Neural cell (in vitro differentiated cells): ENCODE measurements around the gene SUFU. TPM values are rescaled to one million over a fixed set of nuclear protein-coding genes. Genes with fewer than 3 reads are reported as not detected.

Experiments used
- H2AFZ ChIP-seq: fragments of 200-600, 300-800 bp; sonication (generic), shearing (Covaris generic); 2 replicates; pipeline ENCODE4 v1.6.0; 2014; ENCODE audit warnings: low read depth, mild to moderate bottlenecking, antibody characterized with exemption, low read length, moderate library complexity
- H3F3A ChIP-seq: fragments of 200-600 bp; shearing (Covaris generic); 2 replicates; pipeline ENCODE4 v1.6.1; 2016; ENCODE audit warnings: mild to moderate bottlenecking, moderate library complexity, mixed read lengths, antibody characterized with exemption, low read length; ENCODE audit not compliant: insufficient read depth, poor library complexity, severe bottlenecking
- H3K27ac ChIP-seq: fragments of 200-600, 300-800 bp; sonication (generic), shearing (Covaris generic); 2 replicates; pipeline ENCODE4 v1.5.1; 2014; ENCODE audit warnings: mild to moderate bottlenecking, low read length, moderate library complexity
- H3K27me3 ChIP-seq: fragments of 300-800, 200-600 bp; sonication (generic), shearing (Covaris generic); 2 replicates; pipeline ENCODE4 v1.6.0; 2014; ENCODE audit warnings: mild to moderate bottlenecking, low read depth, low read length, moderate library complexity; ENCODE audit not compliant: insufficient read depth
- H3K36me3 ChIP-seq: fragments of 300-800, 200-600 bp; sonication (generic), shearing (Covaris generic); 2 replicates; pipeline ENCODE4 v1.5.1; 2014; ENCODE audit warnings: mild to moderate bottlenecking, antibody characterized with exemption, low read length, moderate library complexity; ENCODE audit not compliant: insufficient read depth
- H3K4me2 ChIP-seq: fragments of 300-800, 200-600 bp; sonication (generic), shearing (Covaris generic); 2 replicates; pipeline ENCODE4 v1.6.0; 2014; ENCODE audit warnings: mild to moderate bottlenecking, low read length
- H3K4me3 ChIP-seq: fragments of 300-800, 200-600 bp; sonication (generic), shearing (Covaris generic); 2 replicates; pipeline ENCODE4 v1.5.1; 2014; ENCODE audit warnings: mild to moderate bottlenecking, low read length, moderate library complexity
- H3K79me2 ChIP-seq: fragments of 200-600 bp; shearing (Covaris generic); replicated peaks from 2 replicates; pipeline ENCODE4 v1.6.0; 2014; ENCODE audit warnings: mild to moderate bottlenecking, low read length, moderate library complexity; ENCODE audit not compliant: insufficient read depth
- H3K9ac ChIP-seq: fragments of 300-800, 200-600 bp; sonication (generic), shearing (Covaris generic); 2 replicates; pipeline ENCODE4 v1.6.1; 2016; ENCODE audit warnings: mild to moderate bottlenecking, low read length, mixed read lengths
- H3K9me2 ChIP-seq: fragments of 200-600 bp; shearing (Covaris generic); 2 replicates; pipeline ENCODE4 v1.6.1; 2016; ENCODE audit warnings: mild to moderate bottlenecking, low read length, mixed read lengths; ENCODE audit not compliant: insufficient read depth
- H3K9me3 ChIP-seq: fragments of 200-600, 300-800 bp; sonication (generic), shearing (Covaris generic); 2 replicates; pipeline ENCODE4 v1.6.1; 2016; ENCODE audit warnings: mild to moderate bottlenecking, mixed run types, low read length, moderate library complexity, mixed read lengths
- H4K20me1 ChIP-seq: fragments of 200-600 bp; shearing (Covaris generic); 2 replicates; pipeline ENCODE4 v1.6.1; 2016; ENCODE audit warnings: mild to moderate bottlenecking, mixed run types; ENCODE audit not compliant: insufficient read depth
- EP300 ChIP-seq: fragments of 450-650 bp; conservative IDR thresholded peaks from 2 replicates; pipeline ENCODE4 v1.6.1; 2014; ENCODE audit warnings: antibody characterized with exemption, mild to moderate bottlenecking, moderate library complexity; ENCODE audit not compliant: poor library complexity, severe bottlenecking
- EZH2 ChIP-seq: fragments of 200-600, 300-800 bp; shearing (Covaris generic), sonication (generic); IDR thresholded peaks from 2 replicates; pipeline ENCODE4 v1.6.1; 2014; ENCODE audit warnings: antibody characterized with exemption, low read length, borderline replicate concordance, mild to moderate bottlenecking; ENCODE audit not compliant: insufficient read depth, poor library complexity, severe bottlenecking
- MXI1 ChIP-seq: fragments of 450-650 bp; conservative IDR thresholded peaks from 2 replicates; pipeline ENCODE4 v1.6.1; 2014; ENCODE audit warnings: antibody characterized with exemption, mild to moderate bottlenecking; ENCODE audit not compliant: poor library complexity, severe bottlenecking
- POLR2AphosphoS5 ChIP-seq: IDR thresholded peaks from 2 replicates; pipeline ENCODE4 v1.6.1; 2012
- RAD21 ChIP-seq: fragments of 450-650 bp; conservative IDR thresholded peaks from 2 replicates; pipeline ENCODE4 v1.6.1; 2014; ENCODE audit warnings: antibody characterized with exemption, mild to moderate bottlenecking, moderate library complexity
- SMC3 ChIP-seq: fragments of 450-650 bp; conservative IDR thresholded peaks from 2 replicates; pipeline ENCODE4 v1.6.1; 2014; ENCODE audit warnings: antibody characterized with exemption, mild to moderate bottlenecking, moderate library complexity; ENCODE audit not compliant: poor library complexity
- TAF1 ChIP-seq: IDR thresholded peaks from 2 replicates; pipeline ENCODE4 v1.6.1; 2012; ENCODE audit warnings: low read depth
- polyA plus RNA-seq: library from polyadenylated mRNA; depleted of rRNA; stranded (reverse); fragments of >200 nt; gene quantifications from 2 replicates; pipeline ENCODE4 v1.2.3, GENCODE V29; 2014
- TF ChIP-seq, protein P1 (sequence below): fragments of 450-650 bp; IDR thresholded peaks from 2 replicates; pipeline ENCODE4 v1.5.1; 2014; ENCODE audit warnings: antibody characterized with exemption, mild to moderate bottlenecking, moderate library complexity; ENCODE audit not compliant: poor library complexity, severe bottlenecking
- TF ChIP-seq, protein P2 (sequence below): IDR thresholded peaks from 2 replicates; pipeline ENCODE4 v1.6.1; 2012; ENCODE audit warnings: borderline replicate concordance

SUFU gene
- polyA plus RNA-seq, 1 donor from 2014 or later: 4.8 TPM

DNA sequence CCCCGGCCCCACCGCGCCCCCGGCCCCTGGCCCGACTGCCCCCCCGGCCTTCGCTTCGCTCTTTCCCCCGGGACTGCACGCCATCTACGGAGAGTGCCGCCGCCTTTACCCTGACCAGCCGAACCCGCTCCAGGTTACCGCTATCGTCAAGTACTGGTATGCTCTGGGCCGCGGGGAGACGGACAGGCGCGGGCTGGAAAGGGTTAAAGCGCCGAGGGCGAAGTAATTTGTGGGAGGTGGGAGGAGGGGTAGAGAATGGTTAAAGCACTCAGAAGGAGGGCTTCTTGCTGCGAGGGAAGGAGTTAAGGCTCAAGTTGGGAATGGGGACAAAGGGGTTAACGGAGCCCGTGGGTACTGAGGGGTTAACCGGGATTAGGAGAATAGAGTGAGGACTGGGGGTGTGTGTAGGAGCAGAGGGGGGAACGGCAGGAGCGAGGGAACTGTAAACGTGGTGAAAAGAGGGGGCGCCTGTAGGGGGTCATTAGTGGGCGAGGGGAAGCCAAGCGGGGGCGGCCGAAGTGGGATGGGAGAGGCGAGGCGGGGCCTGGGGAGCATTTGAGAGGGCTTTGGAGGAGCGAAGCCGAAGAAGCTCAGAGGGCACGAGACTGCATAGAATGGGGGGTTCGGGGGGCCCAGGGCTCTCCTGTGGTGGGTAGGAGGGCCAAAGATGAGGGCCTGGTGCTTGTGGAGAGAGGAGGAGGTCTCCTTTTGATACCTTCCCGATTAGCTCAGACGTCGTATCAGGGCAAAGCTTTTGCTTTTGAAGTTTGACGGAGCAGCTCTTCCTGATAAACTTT is 605 bp downstream of the SUFU start:
- TF ChIP-seq POLR2AphosphoS5 (no peak), MXI1 (peak; percentile 44), TAF1 (peak; percentile 17), RAD21 (peak; percentile 19), SMC3 (peak; percentile 39)
- TF ChIP-seq, protein P1, sequence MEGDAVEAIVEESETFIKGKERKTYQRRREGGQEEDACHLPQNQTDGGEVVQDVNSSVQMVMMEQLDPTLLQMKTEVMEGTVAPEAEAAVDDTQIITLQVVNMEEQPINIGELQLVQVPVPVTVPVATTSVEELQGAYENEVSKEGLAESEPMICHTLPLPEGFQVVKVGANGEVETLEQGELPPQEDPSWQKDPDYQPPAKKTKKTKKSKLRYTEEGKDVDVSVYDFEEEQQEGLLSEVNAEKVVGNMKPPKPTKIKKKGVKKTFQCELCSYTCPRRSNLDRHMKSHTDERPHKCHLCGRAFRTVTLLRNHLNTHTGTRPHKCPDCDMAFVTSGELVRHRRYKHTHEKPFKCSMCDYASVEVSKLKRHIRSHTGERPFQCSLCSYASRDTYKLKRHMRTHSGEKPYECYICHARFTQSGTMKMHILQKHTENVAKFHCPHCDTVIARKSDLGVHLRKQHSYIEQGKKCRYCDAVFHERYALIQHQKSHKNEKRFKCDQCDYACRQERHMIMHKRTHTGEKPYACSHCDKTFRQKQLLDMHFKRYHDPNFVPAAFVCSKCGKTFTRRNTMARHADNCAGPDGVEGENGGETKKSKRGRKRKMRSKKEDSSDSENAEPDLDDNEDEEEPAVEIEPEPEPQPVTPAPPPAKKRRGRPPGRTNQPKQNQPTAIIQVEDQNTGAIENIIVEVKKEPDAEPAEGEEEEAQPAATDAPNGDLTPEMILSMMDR: no peak
- no peaks in the 10 kb centered on the region for H3K9me2 ChIP-seq
- peak overlapping the region; percentile 63 for H3K27ac ChIP-seq

DNA sequence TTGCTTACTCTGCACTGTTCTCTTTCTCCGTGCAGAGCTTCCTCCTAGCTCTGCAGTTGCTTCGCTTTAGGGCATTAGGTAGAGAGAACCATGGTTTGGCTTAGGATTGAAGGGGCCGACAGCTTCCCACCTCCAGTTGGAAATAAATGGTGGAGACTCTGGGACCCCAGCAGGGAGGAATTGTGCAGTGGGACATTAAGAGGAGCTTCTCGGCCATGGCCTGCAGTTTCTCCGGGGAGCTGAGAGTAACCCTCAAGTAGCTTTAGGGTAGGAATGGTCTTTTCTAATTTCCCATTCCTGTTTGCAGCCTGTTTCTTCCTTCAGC is 1.2 kb downstream of the SUFU start:
- Histone ChIP-seq H3K4me2 (peak overlapping the region; percentile 94), H2AFZ (no peak overlapping the region), H3K4me3 (peak overlapping the region; percentile 79), H4K20me1 (peaks cover 11% of the 10 kb centered on the region), H3K9me2 (no peaks in the 10 kb centered on the region), H3K27me3 (no peaks in the 10 kb centered on the region), H3F3A (peaks cover 5% of the 10 kb centered on the region), H3K27ac (no peak overlapping the region), H3K36me3 (no peaks in the 10 kb centered on the region), H3K79me2 (peaks cover 57% of the 10 kb centered on the region), H3K9ac (peak overlapping the region; percentile 80), H3K9me3 (no peaks in the 10 kb centered on the region)
- TF ChIP-seq RAD21 (no peak), POLR2AphosphoS5 (no peak)
- TF ChIP-seq, protein P1: no peak

More for the DNA sequence above, 605 bp downstream of the SUFU start:
- Histone ChIP-seq H3K4me2 (peak overlapping the region; percentile 94), H3K9ac (peak overlapping the region; percentile 80), H2AFZ (peak overlapping the region; percentile 67), H3K79me2 (peaks cover 63% of the 10 kb centered on the region), H3K9me3 (no peaks in the 10 kb centered on the region), H4K20me1 (peaks cover 17% of the 10 kb centered on the region), H3K27me3 (no peaks in the 10 kb centered on the region), H3F3A (peaks cover 5% of the 10 kb centered on the region), H3K36me3 (no peaks in the 10 kb centered on the region), H3K4me3 (peak overlapping the region; percentile 79)

DNA sequence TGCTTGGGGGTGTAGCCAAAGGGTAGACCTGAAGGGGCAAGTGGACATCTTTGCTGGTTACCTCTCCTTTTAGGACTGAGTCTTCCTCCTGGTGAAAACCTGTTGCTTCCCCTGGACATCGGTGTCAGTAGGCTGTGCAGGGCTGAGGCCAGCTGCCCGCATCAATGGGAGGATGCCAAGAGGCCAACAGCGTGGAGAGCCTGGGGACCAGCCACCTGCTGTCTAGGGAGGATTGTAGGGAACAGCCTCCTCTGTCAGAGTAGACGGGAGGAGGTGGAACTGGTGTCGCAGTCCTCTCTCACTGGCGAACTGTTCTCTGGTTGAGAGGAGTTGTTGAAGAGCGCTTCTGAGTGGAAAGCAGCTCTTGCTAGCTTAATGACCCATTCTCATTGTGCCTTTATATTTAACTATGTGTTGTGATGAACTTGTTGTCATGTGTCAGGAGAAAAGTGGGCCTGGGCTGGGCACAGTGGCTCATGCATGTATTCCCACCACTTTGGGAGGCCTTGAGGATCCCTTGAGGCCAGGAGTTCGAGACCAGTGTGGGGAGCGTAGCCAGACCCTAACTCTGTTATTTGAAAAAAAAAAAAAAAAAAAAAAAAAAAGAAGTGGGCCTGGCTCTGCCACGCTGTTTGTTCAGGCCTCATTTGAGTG is 1.8 kb downstream of the SUFU start:
- Histone ChIP-seq H2AFZ (no peak overlapping the region), H3F3A (peaks cover 5% of the 10 kb centered on the region), H3K9me3 (no peaks in the 10 kb centered on the region), H3K36me3 (no peaks in the 10 kb centered on the region), H4K20me1 (peaks cover 11% of the 10 kb centered on the region), H3K9ac (no peak overlapping the region), H3K79me2 (peaks cover 54% of the 10 kb centered on the region), H3K4me3 (peak overlapping the region; percentile 79), H3K9me2 (no peaks in the 10 kb centered on the region), H3K27ac (no peak overlapping the region), H3K27me3 (no peaks in the 10 kb centered on the region), H3K4me2 (peak overlapping the region; percentile 94)
- TF ChIP-seq EZH2 (no peak), TAF1 (no peak), EP300 (no peak), SMC3 (no peak), MXI1 (no peak), RAD21 (no peak), POLR2AphosphoS5 (no peak)
- TF ChIP-seq, protein P1: no peak
- TF ChIP-seq, protein P2, sequence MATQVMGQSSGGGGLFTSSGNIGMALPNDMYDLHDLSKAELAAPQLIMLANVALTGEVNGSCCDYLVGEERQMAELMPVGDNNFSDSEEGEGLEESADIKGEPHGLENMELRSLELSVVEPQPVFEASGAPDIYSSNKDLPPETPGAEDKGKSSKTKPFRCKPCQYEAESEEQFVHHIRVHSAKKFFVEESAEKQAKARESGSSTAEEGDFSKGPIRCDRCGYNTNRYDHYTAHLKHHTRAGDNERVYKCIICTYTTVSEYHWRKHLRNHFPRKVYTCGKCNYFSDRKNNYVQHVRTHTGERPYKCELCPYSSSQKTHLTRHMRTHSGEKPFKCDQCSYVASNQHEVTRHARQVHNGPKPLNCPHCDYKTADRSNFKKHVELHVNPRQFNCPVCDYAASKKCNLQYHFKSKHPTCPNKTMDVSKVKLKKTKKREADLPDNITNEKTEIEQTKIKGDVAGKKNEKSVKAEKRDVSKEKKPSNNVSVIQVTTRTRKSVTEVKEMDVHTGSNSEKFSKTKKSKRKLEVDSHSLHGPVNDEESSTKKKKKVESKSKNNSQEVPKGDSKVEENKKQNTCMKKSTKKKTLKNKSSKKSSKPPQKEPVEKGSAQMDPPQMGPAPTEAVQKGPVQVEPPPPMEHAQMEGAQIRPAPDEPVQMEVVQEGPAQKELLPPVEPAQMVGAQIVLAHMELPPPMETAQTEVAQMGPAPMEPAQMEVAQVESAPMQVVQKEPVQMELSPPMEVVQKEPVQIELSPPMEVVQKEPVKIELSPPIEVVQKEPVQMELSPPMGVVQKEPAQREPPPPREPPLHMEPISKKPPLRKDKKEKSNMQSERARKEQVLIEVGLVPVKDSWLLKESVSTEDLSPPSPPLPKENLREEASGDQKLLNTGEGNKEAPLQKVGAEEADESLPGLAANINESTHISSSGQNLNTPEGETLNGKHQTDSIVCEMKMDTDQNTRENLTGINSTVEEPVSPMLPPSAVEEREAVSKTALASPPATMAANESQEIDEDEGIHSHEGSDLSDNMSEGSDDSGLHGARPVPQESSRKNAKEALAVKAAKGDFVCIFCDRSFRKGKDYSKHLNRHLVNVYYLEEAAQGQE: no peak
